ENCODE measurements around the gene PVALEF. TPM values are rescaled to one million over a fixed set of nuclear protein-coding genes. Genes with fewer than 3 reads are reported as not detected.

PVALEF gene
- total RNA-seq, 1 donor from 2014 or later = not detected

DNA sequence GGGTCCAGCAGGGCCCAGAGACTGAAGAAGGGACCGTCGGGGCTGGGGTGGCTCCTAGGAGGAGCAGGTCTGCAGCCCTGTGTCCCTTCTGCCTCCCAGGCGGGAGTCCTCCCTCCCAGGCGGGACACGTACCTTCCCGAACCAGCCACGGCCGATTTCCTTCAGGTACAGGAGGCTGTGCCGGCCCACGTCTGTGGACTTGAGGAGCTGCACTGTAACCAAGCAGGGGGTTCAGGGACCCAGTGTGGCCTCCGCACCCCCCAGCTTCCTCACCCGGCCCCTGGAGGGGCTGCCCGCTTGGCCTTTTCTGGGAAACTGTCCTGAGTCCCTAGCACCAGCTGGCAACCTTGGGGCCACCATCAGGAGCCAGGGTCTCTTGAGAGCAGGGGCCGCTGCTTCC, 37.0 kb upstream of the PVALEF start:
- DNase-seq (ENCODE audit: low read depth) = no peak

DNA sequence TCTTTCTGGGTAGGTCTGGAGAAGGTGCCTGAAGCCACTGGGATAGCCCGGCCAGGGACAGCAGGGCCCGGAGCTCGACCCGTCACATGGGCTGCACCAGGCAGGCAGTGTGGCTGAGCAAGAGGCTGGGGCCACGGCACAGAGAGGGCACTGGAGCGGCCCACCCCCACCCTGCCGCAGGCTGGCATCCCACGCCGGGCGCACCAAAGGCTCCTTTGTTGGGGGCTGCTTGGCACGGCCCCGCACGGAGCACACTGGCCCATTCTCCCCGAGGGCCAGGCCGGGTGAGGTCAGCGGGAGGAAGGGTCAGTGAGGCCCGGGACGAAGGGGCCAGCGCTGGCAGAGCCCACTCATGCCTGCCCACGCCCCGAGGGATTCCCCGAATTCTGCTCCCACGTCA, 36.5 kb upstream of the PVALEF start:
- DNase-seq (ENCODE audit: low read depth) = no peak

DNA sequence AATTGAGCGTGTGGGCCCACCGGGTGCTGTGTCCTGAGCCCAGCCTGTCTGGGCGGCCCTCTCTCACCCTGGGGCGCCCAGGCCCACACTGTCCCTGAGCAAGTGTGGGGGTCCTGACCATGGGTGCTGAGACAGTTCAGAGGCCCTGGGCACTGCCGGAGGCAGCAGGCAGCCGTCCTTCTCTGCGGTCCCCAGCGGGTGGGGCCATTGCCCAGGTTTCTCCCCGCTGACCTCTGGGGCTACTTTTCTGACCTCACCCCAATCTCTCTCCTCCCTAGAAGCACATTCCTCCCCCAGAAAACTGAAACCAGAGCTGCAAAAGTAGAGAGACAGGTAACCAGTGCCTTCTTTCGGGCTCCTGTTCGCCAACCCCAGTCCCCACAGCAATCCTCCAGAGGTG, 36.0 kb upstream of the PVALEF start:
- no peak for DNase-seq (ENCODE audit: low read depth)

DNA sequence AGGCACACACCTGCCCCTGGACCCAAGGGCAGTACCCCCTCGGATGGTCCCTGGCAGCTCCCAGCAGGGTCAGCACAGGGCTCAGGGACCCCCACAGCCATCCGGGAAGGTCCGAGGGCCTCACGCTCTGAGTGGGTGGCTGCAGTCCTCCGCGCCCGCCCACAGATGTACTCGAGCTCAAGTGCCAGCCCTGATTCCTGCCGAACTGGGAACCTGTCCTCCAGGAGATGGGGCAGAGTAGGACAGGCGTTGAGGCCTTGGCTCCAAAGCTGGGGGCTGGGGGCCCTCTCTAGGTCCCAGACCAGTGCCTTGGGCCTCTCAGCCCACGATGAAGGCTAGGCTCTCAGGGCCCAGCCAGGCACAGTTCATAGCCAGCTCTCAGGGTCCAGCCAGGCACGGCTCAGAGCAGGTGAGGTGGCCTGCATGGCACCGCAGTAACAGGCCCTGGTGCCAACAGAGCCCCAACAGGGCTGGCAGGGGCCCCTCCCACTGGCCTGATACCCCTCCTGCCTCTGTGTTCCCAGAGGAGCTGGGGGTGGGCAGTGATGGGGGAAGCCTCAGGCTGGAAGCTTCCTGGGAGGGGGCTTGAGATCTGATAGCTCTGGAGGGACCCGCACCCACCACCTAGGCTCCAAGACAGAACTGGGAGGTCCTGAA, 35.5 kb upstream of the PVALEF start:
- DNase-seq (ENCODE audit: low read depth) = no peak

DNA sequence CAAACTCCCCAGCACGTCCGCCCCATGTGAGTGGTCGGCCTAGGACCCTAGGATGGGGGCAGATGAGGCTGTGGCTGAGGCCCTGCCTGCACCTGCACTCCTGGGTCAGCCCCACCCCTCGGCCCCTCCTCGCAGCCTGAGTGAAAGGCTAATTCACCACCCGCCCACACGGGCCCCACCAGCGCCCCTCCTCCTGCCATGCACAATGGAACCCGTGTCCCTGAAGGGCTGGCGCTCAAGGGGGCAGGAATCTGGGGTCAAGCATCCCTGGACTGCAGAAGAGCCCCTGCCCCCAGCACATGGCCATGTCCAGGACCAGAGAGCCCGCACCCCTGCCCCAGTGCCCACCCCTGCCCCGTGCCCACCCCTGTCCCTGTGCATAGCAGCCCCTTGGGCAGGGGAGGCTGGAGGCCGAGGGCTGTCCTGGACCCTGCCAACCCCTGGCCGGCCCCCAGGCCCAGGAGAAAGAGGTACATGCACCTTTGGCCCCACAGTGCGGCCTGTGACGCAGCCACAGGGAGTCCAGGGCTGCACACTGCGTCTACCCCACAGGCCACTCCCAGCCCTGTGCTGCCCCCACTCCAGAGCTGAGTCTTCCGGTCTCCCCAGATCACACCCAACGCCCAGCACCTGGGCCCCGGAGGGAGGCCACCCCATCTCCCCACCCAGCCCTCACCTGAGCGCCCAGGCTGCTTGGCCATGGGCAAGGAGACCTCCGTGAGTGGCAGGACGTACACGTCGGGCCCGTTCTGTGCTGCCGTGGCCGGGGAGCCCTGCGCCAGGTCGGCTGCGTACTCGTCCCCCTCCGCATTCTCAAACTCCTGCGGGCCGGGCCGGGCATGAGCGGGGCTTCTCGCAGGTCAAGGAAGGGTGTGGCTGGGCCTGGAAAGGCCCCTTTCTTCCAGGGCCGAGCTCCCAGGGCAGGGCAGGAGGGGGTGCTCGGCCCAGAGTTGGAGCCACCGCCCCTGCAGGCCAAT, 34.6 kb upstream of the PVALEF start:
- no peak for DNase-seq (ENCODE audit: low read depth)

DNA sequence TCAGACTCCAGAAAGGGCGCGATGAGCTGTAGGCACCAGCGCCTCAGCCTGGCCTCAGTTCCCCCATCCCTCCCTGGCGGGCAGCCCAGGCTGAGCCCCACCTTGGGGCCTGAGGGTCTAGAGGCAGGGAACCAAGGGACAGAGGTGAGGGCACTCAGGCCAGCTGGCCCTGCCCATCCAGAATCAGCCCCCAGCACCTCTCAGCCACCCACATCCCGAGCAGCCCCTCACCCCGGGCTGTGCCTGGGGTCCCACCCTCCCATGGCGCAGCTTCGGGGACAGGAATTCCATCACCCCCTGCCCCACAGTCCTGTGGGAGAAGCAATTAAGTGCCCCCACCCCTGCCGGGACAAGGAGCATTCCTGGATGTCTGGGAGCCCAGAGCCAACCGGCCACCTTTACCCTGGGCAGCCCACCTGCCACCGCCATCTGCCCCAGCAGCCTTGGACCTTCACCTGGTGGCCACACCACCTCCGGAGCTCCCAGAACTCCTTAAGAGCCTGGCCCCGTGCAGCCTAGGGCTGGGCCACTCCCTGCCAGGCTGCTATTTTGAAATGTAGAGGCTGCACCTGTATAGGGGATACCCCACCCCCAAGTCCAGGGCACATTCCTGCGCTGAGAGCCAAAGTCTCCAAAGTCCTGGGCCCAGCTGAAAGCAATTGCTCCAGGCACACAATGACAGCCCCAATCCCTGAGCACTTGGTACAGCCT, 33.7 kb upstream of the PVALEF start:
- no peak for DNase-seq (ENCODE audit: low read depth)

DNA sequence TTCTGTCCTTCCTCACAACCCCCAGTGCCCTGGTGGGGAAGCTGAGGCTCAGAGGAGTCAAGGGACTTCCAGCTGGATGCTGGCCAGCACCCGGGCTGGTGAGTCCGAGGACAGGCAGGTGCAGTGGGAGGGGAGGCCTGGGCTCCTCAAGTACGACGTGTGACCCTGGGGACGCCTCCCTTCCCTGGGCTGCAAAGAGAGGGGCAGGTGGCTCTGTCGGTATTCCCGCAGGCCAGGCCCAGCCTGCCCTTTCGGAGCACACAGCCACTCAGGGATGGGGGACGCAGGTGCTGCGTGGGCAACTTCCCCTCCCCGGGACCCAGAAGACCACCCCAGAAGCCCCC, 33.1 kb upstream of the PVALEF start:
- no peak for DNase-seq (ENCODE audit: low read depth)

DNA sequence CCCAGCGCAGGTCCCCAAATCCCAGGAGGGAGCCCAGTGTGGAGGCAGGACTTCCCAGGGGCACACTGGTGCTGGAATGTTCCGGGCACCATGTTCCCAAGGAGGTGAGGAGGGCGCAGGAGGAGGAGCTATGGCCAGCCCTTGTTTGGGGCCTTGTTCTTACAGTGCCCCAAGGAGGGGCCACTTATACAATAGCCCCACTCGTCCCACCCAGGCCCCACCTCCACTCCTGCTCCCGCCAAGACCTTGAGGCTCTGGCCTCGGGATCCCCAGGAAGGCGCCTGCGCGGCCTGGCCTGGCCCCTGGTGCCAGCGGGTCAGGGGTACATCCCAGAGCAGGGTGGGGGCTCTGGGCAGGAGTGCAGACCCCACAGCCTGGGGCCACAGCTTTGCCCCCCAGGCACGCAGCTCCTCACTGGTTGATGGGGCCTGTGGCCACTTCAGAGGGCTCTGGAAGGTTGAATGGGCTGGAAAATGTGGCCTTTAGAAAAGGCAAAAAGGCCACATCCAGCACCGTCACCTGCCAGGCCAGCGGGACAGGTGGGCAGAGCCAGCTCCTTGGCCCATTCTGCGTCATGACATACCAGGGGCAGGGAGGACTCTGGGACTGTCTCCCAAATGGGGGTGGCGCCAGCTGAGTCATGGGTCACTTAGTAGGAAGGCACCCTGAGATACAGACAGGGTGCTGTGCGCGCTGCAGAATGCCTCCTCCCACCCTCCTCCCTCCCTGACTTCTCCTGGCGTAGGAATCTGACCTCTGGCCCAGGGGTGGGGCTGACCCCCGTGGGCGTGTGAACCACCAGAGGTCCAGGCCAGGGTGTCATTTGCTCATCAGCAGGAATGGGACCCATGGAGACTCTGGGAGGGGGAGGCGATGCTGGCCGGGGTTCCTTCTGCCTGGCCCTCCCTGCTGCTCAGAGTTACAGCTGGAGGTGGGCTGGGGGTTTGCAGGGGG, 32.3 kb upstream of the PVALEF start:
- no peak for DNase-seq (ENCODE audit: low read depth)

DNA sequence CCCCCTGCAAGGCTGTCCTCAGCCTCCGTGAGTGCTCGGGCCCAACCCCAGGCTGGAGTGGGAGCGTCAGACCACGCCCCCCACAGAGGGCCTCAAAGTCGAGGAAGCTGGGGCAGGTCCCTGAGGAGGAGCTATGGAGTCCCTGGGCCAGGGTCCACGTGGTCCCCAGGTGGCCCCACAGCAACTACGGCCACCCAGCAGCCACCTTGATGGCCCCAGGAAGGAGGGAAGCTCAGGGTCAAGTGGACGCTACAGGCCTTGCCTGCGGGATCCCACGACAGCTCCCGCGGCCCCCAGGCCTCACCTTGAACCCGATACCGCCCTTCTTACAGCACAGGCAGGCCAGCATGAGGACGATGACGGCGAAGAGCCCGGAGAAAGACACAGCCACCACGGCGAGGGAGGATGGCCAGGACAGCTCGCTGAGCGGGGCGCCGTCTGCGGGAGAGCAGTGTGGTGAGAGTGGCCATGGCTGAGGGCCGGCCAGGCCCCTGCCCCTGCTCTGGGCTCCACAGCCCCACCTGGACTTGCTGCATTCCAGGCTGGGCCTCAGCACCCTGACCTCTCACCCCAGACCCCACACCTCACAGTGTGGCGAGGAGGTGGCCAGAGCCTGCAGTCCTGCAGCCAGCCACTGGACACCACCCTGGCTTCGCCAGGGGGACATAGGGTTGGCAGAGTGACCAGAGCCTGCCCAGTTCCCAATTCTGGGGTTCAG, 31.1 kb upstream of the PVALEF start:
- DNase-seq (ENCODE audit: low read depth) = no peak

DNA sequence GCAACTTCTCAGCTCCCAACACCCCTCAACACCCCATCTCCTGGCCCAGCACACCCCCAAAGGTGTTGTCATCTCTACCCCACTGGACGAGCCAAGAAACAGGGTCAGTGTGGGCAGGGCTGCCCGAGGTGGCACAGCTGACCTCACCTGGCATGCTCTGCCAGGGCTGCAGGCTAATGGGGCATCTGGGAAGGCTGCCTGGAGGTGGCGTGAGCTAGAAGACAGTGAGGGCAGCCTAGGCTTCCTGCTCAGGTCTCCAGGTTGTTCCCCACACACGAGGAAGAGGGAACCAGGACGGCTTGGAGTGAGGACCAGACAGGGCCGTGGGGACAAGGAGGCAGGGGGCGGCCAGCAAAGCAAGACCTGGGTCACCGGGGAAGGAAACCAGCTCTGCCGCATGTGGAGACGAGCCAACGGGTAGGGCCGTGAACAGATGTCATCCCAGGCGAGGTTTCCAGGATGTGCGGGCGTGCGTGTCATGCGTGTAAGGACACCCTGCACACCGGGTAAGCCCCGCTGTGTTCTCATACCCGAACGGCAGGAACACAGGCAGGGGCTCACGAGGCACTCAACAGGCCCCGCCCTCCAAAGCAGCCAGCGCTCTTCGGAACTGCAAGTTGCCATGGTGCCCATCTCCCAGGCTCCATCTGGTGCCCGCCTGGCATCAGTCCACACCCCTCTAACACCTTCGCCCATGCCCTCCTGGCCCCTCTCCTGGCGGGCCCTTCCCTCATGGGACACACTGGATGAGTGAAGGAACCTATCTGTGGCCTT, 29.6 kb upstream of the PVALEF start:
- no peak for DNase-seq (ENCODE audit: low read depth)

DNA sequence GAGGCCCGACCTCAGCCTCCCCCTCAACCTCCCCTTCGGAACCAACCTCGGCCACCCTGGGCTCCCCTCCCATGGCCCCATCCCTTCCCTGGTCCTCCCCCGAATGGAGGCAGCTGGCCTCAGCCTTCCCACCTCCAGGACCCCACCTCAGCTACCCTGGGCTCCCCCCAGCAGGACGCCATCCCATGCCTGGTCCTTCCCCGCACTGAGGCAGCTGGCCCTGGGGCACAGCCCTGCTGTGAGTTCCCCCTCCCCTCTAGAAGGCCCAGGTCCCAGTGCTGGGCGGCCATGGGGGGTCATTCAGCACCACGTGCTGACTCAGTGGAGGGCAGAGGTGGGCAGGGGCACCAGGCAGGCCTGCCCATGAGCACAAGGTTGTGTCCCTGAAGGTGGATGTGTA, 28.9 kb upstream of the PVALEF start:
- no peak for DNase-seq (ENCODE audit: low read depth)

DNA sequence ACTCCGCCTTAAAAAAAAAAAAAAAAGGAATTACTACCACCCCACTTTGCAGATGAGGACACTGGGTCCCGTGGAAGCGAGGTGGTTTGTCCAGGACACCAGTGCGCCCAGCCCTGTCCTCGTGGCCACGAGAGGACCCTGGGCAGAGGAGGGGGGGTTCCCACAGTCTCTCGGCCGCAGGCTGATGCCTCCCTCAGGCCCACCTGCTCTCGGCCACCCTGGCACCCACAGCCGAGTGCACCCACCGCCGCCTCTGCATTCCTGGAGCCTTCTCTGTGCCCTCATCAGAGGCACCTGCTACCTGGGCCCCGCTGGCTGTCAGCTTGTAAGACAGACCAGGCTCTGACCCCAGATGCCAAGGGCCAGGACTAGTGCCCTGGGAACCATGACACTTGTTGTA, 28.1 kb upstream of the PVALEF start:
- no peak for DNase-seq (ENCODE audit: low read depth)

DNA sequence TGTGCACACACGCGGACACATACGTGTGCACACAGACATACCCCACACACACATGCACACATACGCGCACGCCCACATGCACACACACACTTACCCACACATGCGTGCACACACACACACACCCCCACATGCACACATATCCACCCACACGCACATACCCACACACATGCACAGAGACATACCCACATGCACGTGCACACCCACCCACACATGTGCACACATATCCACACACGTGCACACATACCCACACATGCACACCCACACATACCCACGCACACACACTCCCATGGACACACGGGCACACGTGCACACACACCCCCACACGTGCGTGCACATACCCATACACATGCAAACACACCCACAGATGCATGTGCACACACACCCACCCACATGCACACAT, 27.2 kb upstream of the PVALEF start:
- no peak for DNase-seq (ENCODE audit: low read depth)

DNA sequence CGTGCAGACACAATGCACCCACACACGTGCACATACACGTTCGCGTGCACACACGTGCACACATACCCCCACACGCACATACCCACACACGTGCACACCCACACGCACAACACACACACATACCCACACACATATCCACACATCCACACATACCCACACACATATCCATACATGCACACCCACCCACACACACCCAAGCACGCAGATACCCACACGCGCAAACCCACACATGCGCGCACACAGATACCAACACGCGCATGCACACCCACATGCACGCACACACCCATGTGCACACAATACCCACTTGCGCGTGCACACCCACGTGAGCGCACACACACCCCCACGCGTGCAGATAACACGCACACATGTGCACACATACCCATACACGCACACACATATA, 26.8 kb upstream of the PVALEF start:
- no peak for DNase-seq (ENCODE audit: low read depth)

DNA sequence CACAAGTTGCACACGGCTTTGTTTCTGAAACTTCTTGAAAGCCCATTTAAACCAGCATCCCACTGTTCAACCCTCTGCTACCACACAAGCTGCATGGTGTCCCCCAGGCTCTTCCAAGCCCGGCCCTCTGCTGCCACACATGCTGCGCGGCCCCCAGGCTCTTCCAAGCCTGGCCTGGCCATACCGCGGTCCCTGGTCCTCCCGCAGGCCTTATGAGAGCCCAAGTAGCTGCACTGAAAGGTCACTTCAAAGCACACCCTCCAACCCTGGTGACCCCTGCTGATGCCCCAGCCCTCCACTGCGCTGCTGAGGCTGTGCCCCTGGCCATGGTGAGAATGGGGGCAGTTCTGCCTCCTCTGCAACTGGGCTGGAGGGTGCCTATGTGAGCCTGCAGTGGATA, 25.9 kb upstream of the PVALEF start:
- DNase-seq (ENCODE audit: low read depth) = no peak

DNA sequence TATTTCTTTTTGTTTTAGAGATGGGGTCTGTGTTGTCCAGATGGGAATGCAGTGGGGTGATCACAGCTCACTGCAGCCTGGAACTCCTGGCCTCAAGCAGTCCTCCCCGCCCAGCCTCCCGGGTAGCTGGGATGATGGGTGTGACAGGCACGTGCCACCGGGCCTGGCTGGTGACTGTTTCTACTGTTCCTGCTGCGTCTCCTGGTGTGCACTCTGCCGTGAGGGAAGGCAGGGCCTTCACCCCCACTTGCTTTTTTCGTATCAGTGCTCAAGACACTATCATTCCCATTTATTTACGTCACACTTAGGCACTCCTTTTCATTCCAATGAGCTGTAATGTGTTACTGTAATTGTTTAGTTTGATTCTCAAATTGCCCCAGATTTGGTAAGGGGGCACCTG, 25.3 kb upstream of the PVALEF start:
- DNase-seq (ENCODE audit: low read depth) = no peak

DNA sequence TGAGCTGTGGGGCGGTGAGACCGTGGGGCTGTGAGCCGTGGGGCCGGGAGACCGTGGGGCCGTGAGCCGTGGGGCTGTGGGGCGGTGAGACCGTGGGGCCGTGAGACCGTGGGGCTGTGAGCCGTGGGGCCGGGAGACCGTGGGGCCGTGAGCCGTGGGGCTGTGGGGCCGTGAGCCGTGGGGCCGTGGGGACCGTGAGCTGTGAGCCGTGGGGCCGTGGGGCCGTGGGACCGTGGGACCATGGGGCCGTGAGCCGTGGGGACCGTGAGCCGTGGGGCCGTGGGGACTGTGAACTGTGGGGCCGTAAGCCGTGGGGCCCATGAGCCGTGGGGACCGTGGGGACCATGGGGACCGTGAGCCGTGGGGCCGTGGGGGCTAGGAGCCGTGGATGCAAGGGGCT, 24.6 kb upstream of the PVALEF start:
- no peak for DNase-seq (ENCODE audit: low read depth)

DNA sequence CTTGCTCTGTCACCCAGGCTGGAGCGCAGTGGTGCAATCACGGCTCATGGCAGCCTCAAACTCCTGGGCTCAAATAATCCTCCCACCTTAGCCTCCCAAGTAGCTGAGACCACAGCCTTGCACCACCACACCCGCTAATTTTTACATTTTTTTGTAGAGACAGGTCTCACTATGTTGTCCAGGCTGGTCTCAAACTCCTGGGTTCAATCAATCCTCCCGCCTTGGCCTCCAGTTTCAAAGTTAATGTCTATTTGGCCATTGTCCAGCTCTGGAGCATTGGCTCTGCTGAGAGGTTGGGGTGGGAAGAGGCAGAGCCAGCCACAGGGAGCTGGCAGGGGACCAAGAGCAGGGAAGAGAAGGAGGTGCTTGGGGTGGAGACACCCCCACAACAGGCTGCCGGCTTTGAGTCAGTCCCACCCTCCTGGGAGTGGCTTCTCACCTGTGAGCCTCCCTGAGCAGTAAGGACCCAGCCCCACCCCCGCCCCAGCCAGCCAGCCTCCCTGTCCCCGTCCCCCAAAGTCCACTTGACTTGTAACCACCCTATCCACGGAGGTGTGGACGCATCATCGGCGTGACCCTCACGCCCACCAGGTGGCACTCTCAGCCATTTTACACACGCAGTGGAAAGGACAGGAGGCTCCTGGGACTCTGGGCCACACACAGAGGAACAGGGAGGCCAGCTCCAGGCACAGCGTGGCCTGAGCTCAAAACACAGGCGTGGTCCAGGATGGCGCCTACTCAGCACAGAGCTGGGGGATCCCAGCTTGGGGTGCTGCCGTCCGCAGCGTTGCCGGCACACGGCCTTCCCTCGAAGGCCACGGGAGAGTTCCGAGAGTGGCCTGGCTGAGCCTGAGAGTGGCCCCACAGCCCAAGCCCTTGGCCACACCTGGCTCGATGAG, 22.8 kb upstream of the PVALEF start:
- DNase-seq (ENCODE audit: low read depth) = peak; percentile 83

DNA sequence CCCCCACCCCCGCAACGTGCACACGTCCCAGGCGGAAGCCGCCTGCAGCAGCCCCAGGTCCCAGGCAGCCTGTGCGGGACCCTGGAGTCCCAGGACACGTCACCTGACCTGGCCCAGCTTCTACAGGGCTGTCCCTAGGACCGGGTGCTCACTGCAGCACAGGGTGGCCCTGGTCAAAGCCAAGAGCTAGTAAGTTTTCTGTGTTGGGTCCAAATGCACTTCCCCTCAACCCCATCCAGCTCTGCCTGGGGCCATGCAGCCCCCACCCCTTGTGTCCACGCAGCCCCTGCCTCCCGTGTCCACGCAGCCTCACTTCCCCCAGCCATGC, 22.1 kb upstream of the PVALEF start:
- no peak for DNase-seq (ENCODE audit: low read depth)
